Adrenal gland (tissue), 12 donors: ENCODE results near the gene SKIC3. TPM values are rescaled to one million over a fixed set of nuclear protein-coding genes. Genes with fewer than 3 reads are reported as not detected.

Source experiments
- DNase-seq, 7 donors: peaks; one replicate each; pipeline ENCODE4 v3.0.0-alpha.2; 2019 to 2020
- H3K27ac ChIP-seq, 5 donors: fragments of 200-600 bp; sonication (generic) in 4 of 5; 1 replicate in 3 of 5; 2 replicates in 2 of 5; pipeline versions ENCODE4 v1.5.1 to v1.8.0; 2016 to 2020; ENCODE audit warnings: mild to moderate bottlenecking in 1 of 5
- H3K27me3 ChIP-seq: fragments of 200-600 bp; 2 replicates; pipeline ENCODE4 v1.8.0; 2021
- H3K36me3 ChIP-seq, 2 donors: fragments of 200-600 bp; replicated peaks in 1 of 2; 1 replicate in 1 of 2; 2 replicates in 1 of 2; pipeline versions ENCODE4 v1.5.1 to v1.8.0; 2018 to 2022
- H3K4me1 ChIP-seq, 2 donors: fragments of 200-600 bp; replicated peaks in 1 of 2; 1 replicate in 1 of 2; 2 replicates in 1 of 2; pipeline versions ENCODE4 v1.5.1 to v1.8.0; 2018 to 2021
- H3K4me3 ChIP-seq, 4 donors: fragments of 200-600 bp; sonication (generic) in 3 of 4; one replicate each; pipeline ENCODE4 v1.5.1; 2016 to 2018
- H3K9me3 ChIP-seq, 3 donors: fragments of 200-600 bp; sonication (generic) in 1 of 3; replicated peaks in 1 of 3; 1 replicate in 2 of 3; 2 replicates in 1 of 3; pipeline versions ENCODE4 v1.5.1 to v1.8.0; 2016 to 2021
- POLR2A ChIP-seq, 2 donors: fragments of 450-650 bp; IDR thresholded peaks; one replicate each; pipeline ENCODE4 v1.6.1; 2017; ENCODE audit warnings: antibody characterized with exemption in 2 of 2, mild to moderate bottlenecking in 2 of 2, moderate library complexity in 1 of 2
- WGBS, 4 donors: extraction: QIAGEN DNeasy Blood & Tissue Kit in 2 of 4; methylation state at CpG; one replicate each; pipeline versions ENCODE4 v1.1.5 to v1.1.7; 2013 to 2017; 5-methylcytosine and 5-hydroxymethylcytosine counted together
- intact Hi-C, 2 donors: fragments of 100-400 bp; cut with DNase I; formaldehyde crosslinking; loops; one replicate each; pipeline versions ENCODE4 v1.14.1 to v1.15.0; 2022 to 2023
- polyA plus RNA-seq, 3 donors: library from polyadenylated mRNA; stranded (reverse); fragments of 200-250 nt in 2 of 3; fragments of 350-450 nt in 1 of 3; fragmentation: Illumina TruSeq in 1 of 3; extraction: RNeasy Lipid Tissue Mini Kit (QIAGEN cat#74804) in 1 of 3; gene quantifications; one replicate each; pipeline ENCODE4 v1.2.3, GENCODE V29; 2013 to 2014
- total RNA-seq, 9 donors: library from RNA; depleted of rRNA in 4 of 9; stranded (reverse); fragments of >200 nt in 4 of 9; fragments of 120-200 nt in 1 of 9; fragmentation: NEBNext Ultra II Directional in 1 of 9; extraction: Animal tissue kit (Norgen Biotek cat#: 25700) in 1 of 9; gene quantifications; one replicate each; pipeline versions ENCODE4 v1.1.0 to v1.2.4, GENCODE V29; 2013 to 2023
- TF ChIP-seq, protein P1 (sequence below), 6 experiments: fragments of 450-650 bp in 4 of 6; fragments of 200-600 bp in 2 of 6; sonication (generic) in 1 of 6; IDR thresholded peaks; 1 replicate in 5 of 6; 2 replicates in 1 of 6; pipeline versions ENCODE4 v1.5.1 to v1.8.0; 2016 to 2021; ENCODE audit warnings: antibody characterized with exemption in 6 of 6, mild to moderate bottlenecking in 2 of 6, moderate library complexity in 1 of 6
- donor health status: healthy with polysubstance abuse.
- donor health status: Bipolar disorder and iron deficiency.
- donor health status: DM: yes; HTN: yes; CAD: no.
- donor health status: DM: no; HTN: no; CAD: no.
- donor health status: DM: no; HTN: no; CAD: no.
- donor health status: DM: yes; HTN: yes; CAD: no.

SKIC3 gene
- total and polyA plus RNA-seq, 12 donors = 17.5 to 108 (median 73.3) TPM

DNA sequence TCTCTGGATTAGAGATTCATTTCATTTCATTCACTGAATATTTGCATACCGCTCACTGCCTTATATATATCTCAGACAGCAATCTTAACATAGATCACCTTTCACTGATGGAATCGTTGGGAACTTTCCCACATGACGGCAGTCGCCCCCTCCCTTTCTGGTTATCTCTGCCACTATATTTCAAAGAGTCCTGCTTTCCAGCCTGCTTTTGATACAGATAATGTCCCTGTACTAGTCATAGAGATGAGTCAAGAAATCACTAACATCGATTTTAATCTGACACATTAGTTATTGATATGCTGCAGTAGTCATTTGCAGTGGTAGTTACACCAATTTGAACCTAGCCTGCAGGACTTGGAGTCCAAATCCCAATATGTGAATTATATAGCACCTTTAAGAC is 8.6 kb upstream of the SKIC3 start:
- H3K27ac ChIP-seq = no peak overlapping the region
- WGBS, 4 donors = 56 to 71% (median 64%) methylated on average over 5 of the region's 5 CpGs
- H3K9me3 ChIP-seq = peaks cover 0 to 3% (median 0%) of the 10 kb centered on the region in 3 donors
- H3K4me3 ChIP-seq = no peak overlapping the region
- H3K4me1 ChIP-seq = no peaks in the 10 kb centered on the region
- no peak for DNase-seq
- intact Hi-C loops = no loop called here
- H3K27me3 ChIP-seq = no peaks in the 10 kb centered on the region
- TF ChIP-seq POLR2A (IDR thresholded peaks at IDR 0.05) = no peak
- TF ChIP-seq, protein P1, sequence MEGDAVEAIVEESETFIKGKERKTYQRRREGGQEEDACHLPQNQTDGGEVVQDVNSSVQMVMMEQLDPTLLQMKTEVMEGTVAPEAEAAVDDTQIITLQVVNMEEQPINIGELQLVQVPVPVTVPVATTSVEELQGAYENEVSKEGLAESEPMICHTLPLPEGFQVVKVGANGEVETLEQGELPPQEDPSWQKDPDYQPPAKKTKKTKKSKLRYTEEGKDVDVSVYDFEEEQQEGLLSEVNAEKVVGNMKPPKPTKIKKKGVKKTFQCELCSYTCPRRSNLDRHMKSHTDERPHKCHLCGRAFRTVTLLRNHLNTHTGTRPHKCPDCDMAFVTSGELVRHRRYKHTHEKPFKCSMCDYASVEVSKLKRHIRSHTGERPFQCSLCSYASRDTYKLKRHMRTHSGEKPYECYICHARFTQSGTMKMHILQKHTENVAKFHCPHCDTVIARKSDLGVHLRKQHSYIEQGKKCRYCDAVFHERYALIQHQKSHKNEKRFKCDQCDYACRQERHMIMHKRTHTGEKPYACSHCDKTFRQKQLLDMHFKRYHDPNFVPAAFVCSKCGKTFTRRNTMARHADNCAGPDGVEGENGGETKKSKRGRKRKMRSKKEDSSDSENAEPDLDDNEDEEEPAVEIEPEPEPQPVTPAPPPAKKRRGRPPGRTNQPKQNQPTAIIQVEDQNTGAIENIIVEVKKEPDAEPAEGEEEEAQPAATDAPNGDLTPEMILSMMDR (IDR thresholded peaks at IDR 0.05) = no peak
- no peaks in the 10 kb centered on the region for H3K36me3 ChIP-seq

DNA sequence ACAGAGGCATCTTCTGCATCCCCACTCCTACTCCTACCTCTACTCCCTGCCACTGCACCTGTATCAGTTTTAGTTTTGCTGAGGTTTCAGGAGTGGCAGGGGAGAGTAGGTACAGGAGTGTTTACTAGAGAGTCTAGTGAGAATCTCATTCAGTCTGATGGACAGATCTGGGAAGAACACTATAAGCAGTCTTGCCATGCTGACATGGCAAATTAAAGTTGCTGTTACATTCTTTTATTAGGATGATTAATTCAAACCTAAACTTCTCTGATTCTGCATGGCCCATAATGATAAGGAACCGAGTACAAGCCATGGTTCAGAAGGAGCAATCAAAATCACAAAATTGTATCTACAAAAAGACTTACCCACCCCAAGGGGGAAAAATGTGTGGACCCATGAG is 7.5 kb upstream of the SKIC3 start:
- H3K36me3 ChIP-seq = no peaks in the 10 kb centered on the region

DNA sequence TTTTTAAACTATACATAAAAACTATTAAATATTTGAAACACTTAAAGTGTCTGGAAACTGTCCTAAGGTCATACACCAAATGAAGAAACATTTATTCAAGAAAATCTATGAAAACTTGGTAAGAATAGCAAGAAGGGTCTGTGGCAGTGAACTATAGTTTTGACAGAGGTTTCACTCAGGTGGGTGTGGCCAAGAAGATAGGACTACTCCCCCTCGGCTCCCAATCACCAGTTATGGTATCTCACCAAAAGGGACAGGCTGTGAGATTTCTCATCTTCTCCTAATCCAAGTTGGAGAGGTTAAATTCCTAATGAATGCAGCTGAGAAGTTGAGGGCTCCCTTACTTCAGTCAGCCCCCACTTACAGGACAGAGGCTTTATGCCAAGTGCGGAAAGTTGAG is 3.1 kb upstream of the SKIC3 start:
- no peak for TF ChIP-seq POLR2A (IDR thresholded peaks at IDR 0.05)
- TF ChIP-seq, protein P1 (IDR thresholded peaks at IDR 0.05) = no peak
- Histone ChIP-seq H3K27ac (no peak overlapping the region), H3K27me3 (no peaks in the 10 kb centered on the region), H3K36me3 (no peaks in the 10 kb centered on the region), H3K4me1 (peaks cover 13 to 21% of the 10 kb centered on the region in 2 donors), H3K9me3 (peaks cover 0 to 3% (median 0%) of the 10 kb centered on the region in 3 donors), H3K4me3 (no peak overlapping the region)
- intact Hi-C loops = no loop called here
- DNase-seq = no peak
- WGBS, 4 donors = 68 to 94% (median 87%) methylated on average over 2 of the region's 2 CpGs

More for the DNA sequence above, 7.5 kb upstream of the SKIC3 start:
- Histone ChIP-seq H3K4me1 (no peaks in the 10 kb centered on the region), H3K4me3 (no peak overlapping the region), H3K27ac (no peak overlapping the region), H3K27me3 (no peaks in the 10 kb centered on the region), H3K9me3 (peaks cover 0 to 3% (median 0%) of the 10 kb centered on the region in 3 donors)
- TF ChIP-seq, protein P1 (IDR thresholded peaks at IDR 0.05) = no peak
- TF ChIP-seq POLR2A (IDR thresholded peaks at IDR 0.05) = no peak
- 76 to 86% (median 85%) methylated on average over 1 of the region's 1 CpG for WGBS, 4 donors
- no peak for DNase-seq
- intact Hi-C loops = no loop called here

DNA sequence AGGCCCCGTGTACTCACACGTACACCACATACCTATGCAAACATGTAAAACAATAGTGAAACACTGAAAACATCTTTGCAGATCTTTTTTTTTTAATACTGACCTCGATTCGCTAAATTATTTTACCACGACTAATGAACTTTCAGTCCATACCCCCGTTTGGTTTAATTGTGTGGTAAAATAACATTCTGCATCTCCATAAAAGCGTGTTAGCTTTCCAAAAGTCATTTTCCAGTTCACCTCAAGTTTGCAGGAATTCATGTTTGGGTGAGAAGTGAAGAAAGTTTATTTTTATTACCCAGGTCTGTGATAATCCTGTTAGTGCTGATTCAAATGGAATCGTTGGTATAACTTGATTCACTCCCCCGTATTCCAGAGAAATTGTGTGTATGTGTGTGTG is 776 bp upstream of the SKIC3 start:
- Histone ChIP-seq H3K4me1 (peaks cover 13 to 21% of the 10 kb centered on the region in 2 donors), H3K9me3 (peaks cover 0 to 3% (median 0%) of the 10 kb centered on the region in 3 donors), H3K27ac (peak overlapping the region; percentile 70 to 93 (median 84)), H3K27me3 (no peaks in the 10 kb centered on the region), H3K4me3 (peak overlapping the region; percentile 73 to 93 (median 82)), H3K36me3 (peaks cover 0 to 5% of the 10 kb centered on the region in 2 donors)
- intact Hi-C loops = no loop called here
- WGBS, 4 donors = 0 to 1% (median 0%) methylated on average over 9 of the region's 9 CpGs
- no peak for TF ChIP-seq POLR2A (IDR thresholded peaks at IDR 0.05)
- TF ChIP-seq, protein P1 (IDR thresholded peaks at IDR 0.05) = no peak
- DNase-seq = no peak
